ACHN (cell line): ENCODE results near the gene MPI.
"Not testable (repeated sequence)": the region's sequence is repeated elsewhere in the genome, so short reads cannot be mapped to it uniquely, and the experiment has no call there.

ENCODE experiments used
- DNase-seq: peaks from one replicate; pipeline ENCODE4 v3.0.0-alpha.2; 2015
- in situ Hi-C: cut with HindIII; loops from 2 replicates; pipeline ENCODE4 v1.10.0; 2017; ENCODE audit warnings: low sequenced_read_pairs, low pct_ligation_motif_present, low pct_unique_long_range_greater_than_20kb

MPI gene

DNA sequence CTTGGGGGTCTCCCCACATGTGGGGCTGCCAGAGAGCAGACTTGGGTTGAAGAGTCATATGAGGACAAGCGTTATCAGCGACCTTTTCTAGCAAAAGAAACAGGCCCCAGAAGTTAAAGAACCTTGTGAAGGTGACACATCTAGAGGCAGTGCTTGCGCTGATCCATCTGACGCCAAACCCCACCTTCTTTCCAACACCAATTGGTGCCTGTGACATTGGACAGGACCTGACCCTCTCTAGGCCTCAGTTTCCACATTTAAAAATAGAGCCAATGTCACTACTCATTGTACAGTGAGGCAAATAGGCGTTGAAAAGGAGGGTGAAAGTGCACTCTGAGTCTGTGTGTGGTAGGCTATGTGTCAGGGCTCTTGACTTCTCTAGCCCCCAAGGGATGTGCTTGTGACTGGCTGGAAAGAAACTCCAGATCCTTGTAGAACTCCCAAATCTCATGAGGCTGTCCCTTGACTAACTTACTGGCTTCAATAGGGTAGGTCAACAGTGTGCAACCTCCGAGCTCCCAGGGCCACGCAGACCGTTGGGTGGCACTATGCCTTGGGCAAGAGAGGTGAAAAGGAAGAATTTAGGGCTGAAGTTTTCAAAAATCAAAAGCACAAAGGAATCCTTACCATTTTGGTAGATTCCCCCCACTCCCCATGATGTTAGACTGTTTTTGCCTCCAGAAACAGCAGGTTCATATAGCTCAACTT is 17.5 kb downstream of the MPI start:
- DNase-seq: peak; percentile 3
- in situ Hi-C loops: no loop called here

DNA sequence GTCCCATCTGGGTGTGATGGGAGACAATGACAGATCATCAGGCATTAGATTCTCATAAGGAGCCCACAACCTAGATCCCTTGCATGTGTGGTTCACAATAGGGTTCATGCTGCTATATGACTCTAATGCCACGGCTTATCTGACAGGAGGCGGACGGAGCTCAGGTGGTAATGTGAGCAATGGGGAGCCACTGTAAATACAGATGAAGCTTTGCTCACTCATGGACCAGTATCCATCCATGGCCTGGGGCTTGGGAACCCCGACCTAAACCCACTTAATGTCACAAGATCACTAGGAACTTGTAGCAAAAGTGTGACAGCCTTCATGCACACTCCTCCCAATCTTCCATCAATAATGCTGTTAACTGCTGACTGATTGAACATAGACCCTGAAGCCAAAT is 18.8 kb downstream of the MPI start:
- DNase-seq: no peak
- in situ Hi-C loops: no loop called here

DNA sequence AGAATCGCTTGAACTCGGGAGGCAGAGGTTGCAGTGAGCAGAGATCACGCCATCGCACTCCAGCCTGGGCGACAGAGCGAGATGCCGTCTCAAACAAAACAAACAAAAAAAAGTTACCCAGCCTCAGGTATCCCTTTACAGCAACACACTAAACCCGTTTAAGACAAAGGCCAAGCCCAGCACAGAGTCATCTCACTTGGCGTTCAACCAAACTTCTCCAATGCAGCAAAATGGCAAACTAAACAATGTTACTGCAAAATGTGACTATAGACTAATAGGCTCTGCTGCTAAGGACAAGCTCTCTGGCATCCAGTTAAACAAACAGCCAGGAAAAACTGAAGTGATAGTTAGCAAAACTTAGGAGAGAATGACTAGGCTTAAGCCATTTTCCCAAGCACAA is 23.2 kb downstream of the MPI start:
- DNase-seq: no peak
- in situ Hi-C loops: no loop called here

DNA sequence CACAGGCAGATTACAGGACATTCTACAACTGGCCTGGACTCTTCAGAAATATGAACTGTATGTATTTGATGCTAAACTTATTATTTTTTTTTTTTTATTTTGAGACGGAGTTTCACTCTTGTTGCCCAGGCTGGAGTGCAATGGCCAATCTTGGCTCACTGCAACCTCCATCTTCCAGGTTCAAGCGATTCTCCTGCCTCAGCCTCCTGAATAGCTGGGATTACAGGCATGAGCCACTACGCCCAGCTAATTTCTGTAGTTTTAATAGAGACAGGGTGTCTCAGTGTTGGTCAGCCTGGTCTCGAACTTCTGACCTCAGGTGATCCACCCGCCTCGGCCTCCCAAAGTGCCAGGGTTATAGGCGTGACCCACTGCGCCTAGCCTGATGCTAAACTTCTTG is 24.0 kb downstream of the MPI start:
- DNase-seq, in situ Hi-C loops: not testable (repeated sequence)

DNA sequence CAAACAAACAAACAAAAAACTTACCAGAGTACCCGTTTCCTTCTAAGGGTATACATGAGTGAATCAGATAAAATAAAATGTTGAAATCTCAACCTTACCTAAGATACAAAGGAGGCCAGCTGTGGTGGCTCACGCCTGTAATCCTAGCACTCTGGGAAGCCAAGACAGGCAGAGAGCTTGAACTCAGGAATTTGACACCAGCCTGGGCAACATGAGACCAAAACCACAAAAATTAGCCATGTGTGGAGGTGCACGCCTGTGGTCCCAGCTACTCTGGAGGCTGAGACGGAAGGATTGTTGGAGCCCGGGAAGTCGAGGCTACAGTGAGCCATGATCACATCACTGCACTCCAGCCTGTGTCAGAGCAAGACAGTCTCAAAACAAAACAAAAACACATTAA is 27.8 kb downstream of the MPI start:
- in situ Hi-C loops: no loop called here
- DNase-seq: no peak

DNA sequence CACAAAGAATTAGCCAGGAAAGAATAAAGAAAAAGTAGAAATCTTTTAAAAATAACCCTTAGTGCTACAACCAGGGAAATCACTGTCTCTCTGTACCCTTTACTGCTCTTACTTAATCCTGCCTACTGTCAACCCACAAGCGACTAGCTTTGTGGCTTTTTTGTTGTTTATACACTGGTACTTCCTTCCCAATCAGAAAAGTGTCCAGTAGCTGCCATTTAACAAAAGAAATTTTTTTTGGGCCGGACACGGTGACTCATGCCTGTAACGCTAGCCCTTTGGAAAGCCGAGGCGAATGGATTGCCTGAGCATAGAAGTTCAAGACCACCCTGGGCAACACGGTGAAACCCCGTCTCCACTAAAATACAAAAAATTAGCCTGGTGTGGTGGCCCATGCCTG is 30.6 kb downstream of the MPI start:
- DNase-seq: no peak
- in situ Hi-C loops: no loop called here

DNA sequence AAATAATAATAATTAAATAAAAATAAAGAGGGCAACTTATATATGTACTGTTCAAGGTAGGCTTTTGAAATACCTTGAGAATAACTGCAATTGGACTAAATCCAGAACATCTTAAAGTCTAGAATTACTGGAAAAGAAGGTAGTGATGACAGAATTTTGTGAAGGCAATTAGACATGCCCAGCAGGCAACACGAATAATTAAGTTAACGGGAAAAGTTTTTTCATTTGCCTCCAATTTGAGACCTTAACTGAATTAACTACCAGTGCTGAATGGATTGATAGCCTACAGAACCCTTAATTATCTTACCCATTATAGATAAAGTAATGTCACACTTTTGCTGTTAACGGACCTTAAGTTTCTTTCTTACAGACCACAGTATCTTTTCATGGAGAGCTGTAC is 34.7 kb downstream of the MPI start:
- in situ Hi-C loops: no loop called here
- DNase-seq: no peak

DNA sequence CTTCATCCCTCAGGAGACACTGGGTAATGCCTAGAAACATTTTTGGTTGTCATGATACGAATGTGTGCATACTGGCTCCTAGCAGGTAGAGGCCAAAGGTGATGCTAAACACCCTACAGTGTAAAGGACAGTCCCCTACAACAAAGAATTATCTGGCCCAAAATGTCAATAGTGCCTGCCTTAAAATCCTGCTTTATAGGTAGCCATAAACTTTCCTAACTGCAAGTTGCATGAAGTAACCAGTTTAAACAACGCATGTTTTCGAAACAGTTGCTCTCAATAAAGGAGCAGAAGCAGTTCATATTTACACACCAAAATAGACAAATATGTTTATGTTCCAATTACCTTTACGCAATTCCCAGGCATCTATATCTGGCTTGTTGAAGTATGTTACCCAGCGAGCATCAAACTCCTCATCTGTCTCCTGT is 38.9 kb downstream of the MPI start:
- DNase-seq: no peak
- in situ Hi-C loops: no loop called here

DNA sequence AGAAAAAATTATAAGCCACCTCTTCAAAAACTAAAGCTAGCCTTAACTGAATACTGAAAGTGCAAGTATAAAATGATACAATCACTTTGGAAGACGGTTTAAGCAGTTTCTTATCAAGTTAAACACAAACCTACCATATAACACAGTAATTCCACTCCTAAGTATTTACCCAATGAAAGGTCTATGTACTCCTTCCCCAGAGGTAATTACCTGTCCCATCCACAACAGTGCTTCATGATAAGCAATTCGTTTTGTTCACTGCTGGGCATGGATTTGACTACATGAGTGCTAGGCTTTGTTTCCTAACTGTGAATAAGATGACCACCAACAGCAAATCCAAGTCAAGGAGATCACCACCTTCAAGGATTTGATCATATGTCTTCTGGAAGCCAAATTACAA is 43.7 kb downstream of the MPI start:
- no peak for DNase-seq

DNA sequence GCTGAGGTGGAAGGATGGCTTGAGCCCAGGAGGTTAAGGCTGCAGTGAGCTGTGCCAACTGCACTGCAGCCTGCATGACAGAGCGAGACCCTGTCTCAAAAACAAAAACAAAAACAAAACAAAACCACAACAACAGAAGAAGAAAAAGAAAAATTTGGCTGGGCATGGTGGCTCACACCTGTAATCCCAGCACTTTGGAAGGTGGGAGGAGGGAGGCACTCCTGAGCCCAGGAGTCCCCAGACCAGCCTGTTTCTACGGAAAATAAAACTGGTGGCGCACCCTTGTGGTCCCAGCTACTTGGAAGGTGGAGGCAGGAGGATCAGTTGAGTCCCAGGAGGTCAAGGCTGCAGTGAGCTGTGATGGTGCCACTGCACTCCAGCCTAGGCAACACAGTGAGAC is 45.4 kb downstream of the MPI start:
- peak; percentile 10 for DNase-seq
- in situ Hi-C loops: not testable (repeated sequence)

More for the DNA sequence above, 43.7 kb downstream of the MPI start:
- in situ Hi-C loops: no loop called here

DNA sequence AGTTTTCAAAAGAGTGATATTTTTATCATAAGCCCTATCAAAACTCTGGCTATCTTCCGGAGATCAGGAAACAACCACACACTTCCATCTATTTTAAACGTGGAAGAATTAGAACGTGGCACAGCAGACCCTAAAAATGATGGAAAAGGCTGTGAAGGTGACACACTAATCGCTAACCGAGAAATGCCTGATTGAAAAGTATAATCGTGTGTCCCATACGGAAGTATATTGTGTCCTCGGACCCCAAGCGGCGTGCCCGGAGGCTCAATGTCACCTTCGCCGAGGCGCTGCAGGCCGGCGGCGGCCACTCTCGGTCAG is 47.4 kb downstream of the MPI start:
- in situ Hi-C loops: no loop called here
- peak; percentile 18 for DNase-seq

DNA sequence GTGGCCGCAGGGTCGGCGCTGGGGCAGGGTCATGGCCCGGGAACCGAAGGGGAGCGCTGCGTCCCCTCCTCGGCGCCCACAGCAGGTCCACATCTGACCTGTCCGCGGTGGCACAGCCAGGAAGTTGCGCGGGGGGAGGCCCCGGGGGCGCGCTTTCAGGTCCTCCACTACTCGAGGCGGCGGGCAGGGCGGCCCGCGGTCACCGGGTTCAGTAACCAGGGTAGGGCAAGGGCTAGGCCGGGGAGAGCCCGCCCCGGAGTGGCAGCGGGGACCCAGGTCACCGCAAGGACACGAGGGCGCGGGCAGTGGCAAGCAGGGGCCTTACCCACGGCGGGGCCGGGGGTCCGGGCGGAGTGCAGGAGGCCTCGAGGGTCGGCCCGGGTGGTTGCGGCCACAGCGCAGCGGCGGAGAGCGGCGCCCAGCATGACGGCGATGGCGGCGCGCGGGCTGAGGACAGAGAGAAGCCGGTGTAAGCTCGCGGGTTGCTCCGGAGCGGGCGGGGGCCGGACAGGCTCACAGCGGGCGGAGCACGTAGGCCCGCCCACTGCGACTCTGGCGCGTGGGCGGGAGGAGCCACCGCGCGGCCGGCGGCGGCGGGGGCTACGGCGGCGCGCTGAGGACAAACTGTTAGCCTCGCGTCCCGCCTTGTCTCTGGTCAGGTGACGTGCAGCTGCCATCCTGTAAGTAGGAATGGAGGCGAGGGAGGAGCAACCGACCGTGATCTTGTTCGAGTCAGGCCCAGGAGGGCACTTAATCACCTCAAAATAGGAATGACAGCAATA is 47.9 kb downstream of the MPI start, which contains the start of gene COX5A:
TSS of gene COX5A (minus strand) at position 484 of the 782 bp plus-strand sequence. CDS start at position 425, 59 bp downstream.
- in situ Hi-C loops: no loop called here
- peak; percentile 94 for DNase-seq

GRCh38 chr15:74950078-74950908 is 60.5 kb downstream of the MPI start:
- in situ Hi-C loops: no loop called here
- peak; percentile 73 for DNase-seq

- in situ Hi-C loops: no loop called here
- no peak for DNase-seq
Measured at GRCh38 chr15:74951006-74951405, 61.2 kb downstream of the MPI start.
